ENCODE measurements around the gene PLOD3.

The PLOD3 gene

GRCh38 chr7:101222275-101222830 is 5.0 kb upstream of the PLOD3 start:
- Histone ChIP-seq H3K9me3 (ENCODE audit: insufficient read depth, low read length, severe bottlenecking) (no peaks in the 10 kb centered on the region), H2AFZ (ENCODE audit: low read depth, low read length) (no peak overlapping the region), H3K79me2 (ENCODE audit: insufficient read depth, low read length) (peaks cover 39% of the 10 kb centered on the region), H3K4me1 (ENCODE audit: insufficient read depth, low read length) (peaks cover 20% of the 10 kb centered on the region), H3K27ac (ENCODE audit: low read length) (no peak overlapping the region), H4K20me1 (ENCODE audit: insufficient read depth, low read length) (peaks cover 13% of the 10 kb centered on the region), H3K36me3 (ENCODE audit: insufficient read depth, low read length) (peaks cover 41% of the 10 kb centered on the region), H3K27me3 (ENCODE audit: insufficient read depth, low read length, poor library complexity) (no peaks in the 10 kb centered on the region), H3K9ac (ENCODE audit: low read depth, low read length) (no peak overlapping the region), H3K4me2 (ENCODE audit: insufficient read depth, low read length) (no peak overlapping the region), H3K4me3 (ENCODE audit: low read depth in 1 of 2, low read length in 2 of 2) (no peak overlapping the region)
- ATAC-seq (ENCODE audit: insufficient read depth, low read depth) (no peak), DNase-seq (no peak)
- TF ChIP-seq CTCF (IDR thresholded peaks at IDR 0.05; ENCODE audit: borderline replicate concordance, extremely low read depth, low read length, poor library complexity, severe bottlenecking) (no peak), EZH2 (IDR thresholded peaks at IDR 0.05; ENCODE audit: borderline replicate concordance, low read depth, low read length, severe bottlenecking) (no peak)

GRCh38 chr7:101220295-101220694 is 2.9 kb upstream of the PLOD3 start:
- TF ChIP-seq CTCF (IDR thresholded peaks at IDR 0.05; ENCODE audit: borderline replicate concordance, extremely low read depth, low read length, poor library complexity, severe bottlenecking) (no peak), EZH2 (IDR thresholded peaks at IDR 0.05; ENCODE audit: borderline replicate concordance, low read depth, low read length, severe bottlenecking) (no peak)
- Histone ChIP-seq H3K79me2 (ENCODE audit: insufficient read depth, low read length) (peaks cover 43% of the 10 kb centered on the region), H3K4me3 (ENCODE audit: low read depth in 1 of 2, low read length in 2 of 2) (no peak overlapping the region), H4K20me1 (ENCODE audit: insufficient read depth, low read length) (peaks cover 13% of the 10 kb centered on the region), H3K36me3 (ENCODE audit: insufficient read depth, low read length) (peaks cover 28% of the 10 kb centered on the region), H3K27ac (ENCODE audit: low read length) (no peak overlapping the region), H3K4me2 (ENCODE audit: insufficient read depth, low read length) (0 out of 2 replicates have a peak overlapping the region, but pooled peaks have one; percentile 34), H3K9ac (ENCODE audit: low read depth, low read length) (0 out of 2 replicates have a peak overlapping the region, but pooled peaks have one; percentile 6), H2AFZ (ENCODE audit: low read depth, low read length) (no peak overlapping the region), H3K27me3 (ENCODE audit: insufficient read depth, low read length, poor library complexity) (no peaks in the 10 kb centered on the region), H3K4me1 (ENCODE audit: insufficient read depth, low read length) (peaks cover 34% of the 10 kb centered on the region), H3K9me3 (ENCODE audit: insufficient read depth, low read length, severe bottlenecking) (no peaks in the 10 kb centered on the region)
- no peak for ATAC-seq (ENCODE audit: insufficient read depth, low read depth)
- no peak for DNase-seq

GRCh38 chr7:101218236-101219125 is 1.1 kb upstream of the PLOD3 start:
- H3K79me2 ChIP-seq (ENCODE audit: insufficient read depth, low read length): peaks cover 43% of the 10 kb centered on the region
- DNase-seq (no peak), ATAC-seq (ENCODE audit: insufficient read depth, low read depth) (peak; percentile 34)
- H3K27me3 ChIP-seq (ENCODE audit: insufficient read depth, low read length, poor library complexity): no peaks in the 10 kb centered on the region
- peaks cover 34% of the 10 kb centered on the region for H3K4me1 ChIP-seq (ENCODE audit: insufficient read depth, low read length)
- H3K9me3 ChIP-seq (ENCODE audit: insufficient read depth, low read length, severe bottlenecking): no peaks in the 10 kb centered on the region
- H3K36me3 ChIP-seq (ENCODE audit: insufficient read depth, low read length): peaks cover 16% of the 10 kb centered on the region
- TF ChIP-seq EZH2 (IDR thresholded peaks at IDR 0.05; ENCODE audit: borderline replicate concordance, low read depth, low read length, severe bottlenecking): no peak
- no peak for TF ChIP-seq CTCF (IDR thresholded peaks at IDR 0.05; ENCODE audit: borderline replicate concordance, extremely low read depth, low read length, poor library complexity, severe bottlenecking)
- peak overlapping the region; percentile 76 to 85 for H3K4me3 ChIP-seq (ENCODE audit: low read depth in 1 of 2, low read length in 2 of 2)
- H3K9ac ChIP-seq (ENCODE audit: low read depth, low read length): peak overlapping the region; percentile 67
- H2AFZ ChIP-seq (ENCODE audit: low read depth, low read length): peak overlapping the region; percentile 87
- peak overlapping the region; percentile 86 for H3K27ac ChIP-seq (ENCODE audit: low read length)
- H4K20me1 ChIP-seq (ENCODE audit: insufficient read depth, low read length): peaks cover 13% of the 10 kb centered on the region
- peak overlapping the region; percentile 88 for H3K4me2 ChIP-seq (ENCODE audit: insufficient read depth, low read length)
